ENCODE results near the gene FBXO42.
"Not testable (repeated sequence)": the region's sequence is repeated elsewhere in the genome, so short reads cannot be mapped to it uniquely, and the experiment has no call there.

FBXO42 gene

GRCh38 chr1:16372535-16373285 is 20.4 kb upstream of the FBXO42 start:
- in situ Hi-C loops (cut with MboI; ENCODE audit: low sequenced_read_pairs), result no loop called here

- in situ Hi-C loops (cut with MboI; ENCODE audit: low sequenced_read_pairs), result no loop called here
These were observed 19.4 kb upstream of the FBXO42 start for GRCh38 chr1:16371725-16372124.

GRCh38 chr1:16369821-16370220 is 17.5 kb upstream of the FBXO42 start:
- in situ Hi-C loops (cut with MboI; ENCODE audit: low sequenced_read_pairs), result no loop called here

GRCh38 chr1:16367968-16368890 is 15.9 kb upstream of the FBXO42 start:
- in situ Hi-C loops (cut with MboI; ENCODE audit: low sequenced_read_pairs), result no loop called here

- in situ Hi-C loops (cut with MboI; ENCODE audit: low sequenced_read_pairs), result no loop called here
These were observed 15.1 kb upstream of the FBXO42 start for GRCh38 chr1:16367258-16367967.

GRCh38 chr1:16366722-16367257 is 14.5 kb upstream of the FBXO42 start, which contains the start of gene SZRD1:
TSS of gene SZRD1 (plus strand) at chr1:16367242. CDS start at chr1:16367258, 16 bp downstream.
- in situ Hi-C loops (cut with MboI; ENCODE audit: low sequenced_read_pairs), result no loop called here

- in situ Hi-C loops (cut with MboI; ENCODE audit: low sequenced_read_pairs), result not testable (repeated sequence)
These were observed 12.8 kb upstream of the FBXO42 start for GRCh38 chr1:16365146-16365498.

- in situ Hi-C loops (cut with MboI; ENCODE audit: low sequenced_read_pairs), result no loop called here
These were observed 4.6 kb upstream of the FBXO42 start for GRCh38 chr1:16356867-16357266.

GRCh38 chr1:16354619-16355018 is 2.3 kb upstream of the FBXO42 start:
- in situ Hi-C loops (cut with MboI; ENCODE audit: low sequenced_read_pairs), result no loop called here

GRCh38 chr1:16352842-16353535 is 709 bp upstream of the FBXO42 start:
- in situ Hi-C loops (cut with MboI; ENCODE audit: low sequenced_read_pairs), result no loop called here

GRCh38 chr1:16351456-16351993 is 755 bp downstream of the FBXO42 start:
- in situ Hi-C loops (cut with MboI; ENCODE audit: low sequenced_read_pairs), result no loop called here

- in situ Hi-C loops (cut with MboI; ENCODE audit: low sequenced_read_pairs), result no loop called here
These were observed 2.4 kb downstream of the FBXO42 start for GRCh38 chr1:16349847-16350406.

- in situ Hi-C loops (cut with MboI; ENCODE audit: low sequenced_read_pairs), result no loop called here
These were observed 3.7 kb downstream of the FBXO42 start for GRCh38 chr1:16348414-16349182.

- in situ Hi-C loops (cut with MboI; ENCODE audit: low sequenced_read_pairs), result not testable (repeated sequence)
These were observed 9.0 kb downstream of the FBXO42 start for GRCh38 chr1:16343276-16343675.

- in situ Hi-C loops (cut with MboI; ENCODE audit: low sequenced_read_pairs), result no loop called here
These were observed 9.8 kb downstream of the FBXO42 start for GRCh38 chr1:16342331-16343062.

- in situ Hi-C loops (cut with MboI; ENCODE audit: low sequenced_read_pairs), result no loop called here
These were observed 11.6 kb downstream of the FBXO42 start for GRCh38 chr1:16340673-16341072.

GRCh38 chr1:16338961-16339360 is 13.3 kb downstream of the FBXO42 start:
- in situ Hi-C loops (cut with MboI; ENCODE audit: low sequenced_read_pairs), result no loop called here

GRCh38 chr1:16334655-16335340 is 17.5 kb downstream of the FBXO42 start:
- in situ Hi-C loops (cut with MboI; ENCODE audit: low sequenced_read_pairs), result no loop called here
